HG02798 (cell line): Measurements from ENCODE around the gene ZBED5.
A peak's percentile ranks its signal among the peaks of the same experiment; 100 is the strongest.
"Not testable (repeated sequence)": the region's sequence is repeated elsewhere in the genome, so short reads cannot be mapped to it uniquely, and the experiment has no call there.

Source experiments
- ATAC-seq: cut with Tn5 transposase; IDR thresholded peaks from one replicate; pipeline ENCODE4 v1.9.1; 2021; ENCODE audit warnings: mild to moderate bottlenecking; ENCODE audit not compliant: unreplicated experiment, poor library complexity

The ZBED5 gene

DNA sequence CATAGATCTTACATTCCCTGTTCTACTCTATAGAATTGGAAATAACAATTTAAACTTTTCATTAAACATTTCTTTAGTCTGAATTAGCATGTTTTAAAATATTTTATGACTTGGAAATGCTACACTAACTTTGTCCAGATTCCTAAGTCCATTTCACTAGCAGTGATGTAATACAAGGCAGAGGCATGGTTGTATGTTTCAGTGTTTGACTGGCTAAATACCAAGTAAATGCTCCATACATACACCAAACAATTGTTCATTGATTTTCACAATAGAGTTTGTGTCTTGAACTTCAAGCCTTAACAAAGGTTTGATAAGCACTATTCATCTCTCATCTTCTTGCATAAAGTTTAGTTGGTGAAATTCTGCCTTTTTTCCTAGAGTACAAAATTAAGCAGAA, 13.5 kb downstream of the ZBED5 start:
- ATAC-seq, result no peak

DNA sequence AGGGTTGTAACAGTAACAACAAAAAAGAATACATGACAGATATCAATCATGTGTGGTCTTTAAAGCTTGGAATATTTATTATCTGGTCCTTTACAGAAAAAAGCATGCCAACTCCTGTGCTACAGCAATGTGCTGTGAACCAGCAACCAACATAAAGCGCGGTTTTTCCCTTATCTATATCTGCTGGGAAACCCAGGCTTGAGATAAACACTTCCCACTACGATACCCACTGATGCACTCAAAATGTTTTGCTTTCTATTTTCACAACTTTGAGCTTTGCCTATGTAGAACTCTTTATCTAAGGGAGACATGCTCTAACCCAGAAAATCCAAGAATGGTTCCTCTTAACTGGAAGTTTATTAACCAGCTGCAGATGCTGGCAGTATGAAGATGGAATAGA, 19.0 kb downstream of the ZBED5 start:
- no peak for ATAC-seq

DNA sequence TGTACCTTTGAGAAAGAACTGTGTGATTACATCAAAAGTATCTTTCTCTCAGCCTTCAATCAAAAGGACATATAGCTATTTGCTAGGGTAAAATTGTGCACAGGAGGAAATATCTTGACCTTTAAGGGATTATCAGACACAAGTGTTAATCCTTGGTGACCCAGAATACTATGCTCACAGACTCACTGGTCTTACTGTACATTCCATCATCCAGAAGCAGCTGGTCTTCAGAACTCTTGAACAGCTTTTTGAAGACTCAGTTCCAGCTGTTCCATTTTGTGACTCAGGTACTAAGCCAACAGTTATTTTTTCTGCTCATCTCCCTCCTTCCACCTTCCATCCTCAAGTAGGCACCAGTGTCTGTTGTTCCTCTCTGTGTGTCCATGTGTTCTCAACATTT, 19.8 kb downstream of the ZBED5 start:
- ATAC-seq, result no peak

DNA sequence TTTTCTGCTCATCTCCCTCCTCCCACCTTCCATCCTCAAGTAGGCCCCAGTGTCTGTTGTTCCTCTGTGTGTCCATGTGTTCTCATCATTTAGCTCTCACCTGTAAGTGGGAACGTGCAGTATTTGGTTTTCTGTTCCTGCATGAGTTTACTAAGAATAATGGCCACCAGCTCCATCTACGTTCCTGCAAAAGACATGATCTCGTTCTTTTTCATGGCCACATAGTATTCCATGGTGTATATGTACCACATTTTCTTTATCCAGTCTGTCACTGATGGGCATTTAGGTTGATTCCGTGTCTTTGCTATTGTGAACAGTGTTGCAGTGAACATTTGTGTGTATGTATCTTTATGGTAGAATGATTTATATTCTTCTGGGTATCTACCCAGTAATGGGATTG, 21.0 kb downstream of the ZBED5 start:
- ATAC-seq, result not testable (repeated sequence)

DNA sequence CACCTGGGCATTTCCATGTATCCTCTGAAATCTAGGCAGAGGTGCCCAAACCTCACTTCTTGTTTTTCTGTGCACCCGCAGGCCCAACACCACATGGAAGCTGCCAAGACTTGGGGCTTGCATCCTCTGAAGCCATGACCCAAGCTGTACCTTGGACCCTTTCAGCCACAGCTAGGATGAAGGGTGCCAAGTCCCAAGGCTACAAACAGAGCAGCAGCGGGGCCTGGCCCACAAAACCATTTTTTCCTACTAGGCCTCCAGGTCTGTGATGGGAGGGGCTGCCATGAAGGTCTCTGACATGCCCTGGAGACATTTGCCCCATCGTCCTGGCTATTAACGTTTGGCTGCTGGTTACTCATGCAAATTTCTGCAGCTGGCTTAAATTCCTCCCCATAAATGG, 28.7 kb downstream of the ZBED5 start:
- no peak for ATAC-seq

DNA sequence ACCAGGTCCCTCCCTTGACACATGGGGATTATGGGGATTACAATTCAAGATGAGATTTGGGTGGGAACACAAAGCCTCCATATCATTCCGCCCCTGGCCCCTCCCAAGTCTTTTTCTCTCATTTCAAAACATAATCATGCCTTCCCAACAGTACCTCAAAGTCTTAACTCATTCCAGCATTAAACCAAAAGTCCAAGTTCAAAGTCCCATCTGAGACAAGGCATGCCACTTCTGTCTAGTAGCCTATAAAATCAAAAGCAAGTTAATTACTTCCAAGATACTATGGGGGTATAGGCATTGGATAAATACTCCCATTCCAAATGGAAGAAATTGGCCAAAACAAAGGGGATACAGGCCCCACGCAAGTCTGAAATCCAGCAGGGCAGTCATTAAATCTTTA, 29.5 kb downstream of the ZBED5 start:
- no peak for ATAC-seq

DNA sequence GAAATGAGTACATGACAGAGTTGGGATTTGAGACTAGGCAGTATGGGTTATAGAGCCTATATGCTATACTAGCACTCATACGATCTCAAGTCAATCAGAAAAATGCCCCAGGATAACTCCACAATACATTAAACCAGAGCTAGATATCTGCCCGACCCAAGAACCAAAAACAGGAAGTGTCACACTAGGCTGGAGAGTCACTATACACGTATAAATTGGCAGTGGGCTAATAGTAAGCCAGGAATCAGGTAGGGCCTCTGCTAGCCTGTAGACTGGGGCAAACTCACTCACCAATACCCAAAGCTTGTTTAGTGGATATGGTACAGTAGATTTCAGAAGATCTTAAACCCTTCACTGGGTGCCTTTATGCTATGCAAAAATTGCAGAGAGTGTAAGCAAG, 33.0 kb downstream of the ZBED5 start:
- no peak for ATAC-seq

DNA sequence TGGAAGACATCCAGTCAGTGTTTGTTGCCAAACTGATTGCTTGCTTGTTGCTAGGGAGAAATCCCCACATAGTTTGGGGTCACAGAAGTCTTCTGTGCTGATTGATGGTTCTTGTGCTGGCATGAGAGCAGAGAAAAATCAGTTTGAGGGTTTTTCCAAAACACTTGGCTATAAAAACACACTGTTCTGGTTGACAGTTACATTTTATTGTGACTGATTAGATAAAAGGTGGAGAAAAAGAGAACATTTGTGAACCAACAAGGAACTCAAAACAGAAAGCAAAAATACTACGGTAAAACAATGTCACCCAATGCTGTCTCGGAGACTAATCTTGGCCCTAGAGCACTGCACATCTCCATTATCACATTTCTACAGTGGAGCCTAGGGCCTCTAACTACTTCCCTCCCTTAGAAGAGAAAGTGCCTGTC, 34.7 kb downstream of the ZBED5 start:
- no peak for ATAC-seq

DNA sequence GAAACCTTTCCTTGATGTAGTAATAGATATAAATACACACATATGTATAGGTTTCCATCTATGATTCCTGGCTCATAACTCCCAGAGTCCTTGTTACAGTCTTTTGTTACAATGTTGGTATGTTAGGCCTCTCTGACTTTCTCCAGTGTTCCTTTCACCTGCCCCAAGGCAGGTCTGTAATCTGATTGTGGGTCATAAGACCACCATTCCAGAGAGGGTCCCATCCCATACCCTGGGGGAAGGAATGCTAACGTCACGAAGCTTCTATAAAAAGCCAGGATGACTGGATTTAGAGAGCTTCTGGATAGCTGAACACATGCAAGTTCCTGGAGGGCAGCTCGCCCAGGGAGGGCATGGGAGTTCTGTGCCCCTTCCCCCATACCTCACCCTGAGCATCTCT, 35.4 kb downstream of the ZBED5 start:
- not testable (repeated sequence) for ATAC-seq

DNA sequence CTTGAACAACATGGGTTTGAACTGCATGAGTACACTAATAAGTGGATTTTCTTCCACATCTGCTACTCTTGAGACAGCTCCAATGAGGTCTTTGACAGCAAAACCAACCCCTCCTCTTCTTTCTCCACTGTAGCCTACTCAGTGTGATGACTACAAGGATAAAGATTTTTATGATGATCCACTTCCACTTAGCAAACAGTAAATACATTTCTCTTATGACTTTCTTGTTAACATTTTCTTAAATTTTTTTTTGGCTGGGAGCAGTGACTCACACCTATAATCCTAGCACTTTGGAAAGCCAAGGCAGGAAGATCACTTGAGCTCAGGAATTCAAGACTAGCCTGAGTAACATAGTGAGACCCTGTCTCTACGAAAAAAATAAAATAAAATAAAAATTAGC, 39.3 kb downstream of the ZBED5 start:
- no peak for ATAC-seq

DNA sequence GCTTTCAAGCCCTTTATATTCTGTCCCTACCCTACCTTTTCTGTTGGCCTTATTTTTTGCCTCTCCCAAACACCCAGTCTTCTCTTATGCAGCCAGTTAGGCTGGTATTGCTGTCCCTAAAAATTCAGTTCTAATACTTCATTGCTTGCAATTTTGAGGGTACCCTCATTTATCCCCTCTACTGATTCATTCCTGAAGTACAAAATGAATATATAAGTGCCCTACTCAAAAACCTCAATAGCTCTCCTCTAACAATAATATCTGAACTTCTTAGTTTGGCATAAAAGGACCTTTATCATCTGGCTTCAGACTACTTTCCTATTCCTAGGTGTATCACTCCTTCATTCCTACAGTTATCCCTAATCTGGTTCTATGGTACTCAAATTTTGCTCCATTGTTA, 43.9 kb downstream of the ZBED5 start:
- no peak for ATAC-seq

DNA sequence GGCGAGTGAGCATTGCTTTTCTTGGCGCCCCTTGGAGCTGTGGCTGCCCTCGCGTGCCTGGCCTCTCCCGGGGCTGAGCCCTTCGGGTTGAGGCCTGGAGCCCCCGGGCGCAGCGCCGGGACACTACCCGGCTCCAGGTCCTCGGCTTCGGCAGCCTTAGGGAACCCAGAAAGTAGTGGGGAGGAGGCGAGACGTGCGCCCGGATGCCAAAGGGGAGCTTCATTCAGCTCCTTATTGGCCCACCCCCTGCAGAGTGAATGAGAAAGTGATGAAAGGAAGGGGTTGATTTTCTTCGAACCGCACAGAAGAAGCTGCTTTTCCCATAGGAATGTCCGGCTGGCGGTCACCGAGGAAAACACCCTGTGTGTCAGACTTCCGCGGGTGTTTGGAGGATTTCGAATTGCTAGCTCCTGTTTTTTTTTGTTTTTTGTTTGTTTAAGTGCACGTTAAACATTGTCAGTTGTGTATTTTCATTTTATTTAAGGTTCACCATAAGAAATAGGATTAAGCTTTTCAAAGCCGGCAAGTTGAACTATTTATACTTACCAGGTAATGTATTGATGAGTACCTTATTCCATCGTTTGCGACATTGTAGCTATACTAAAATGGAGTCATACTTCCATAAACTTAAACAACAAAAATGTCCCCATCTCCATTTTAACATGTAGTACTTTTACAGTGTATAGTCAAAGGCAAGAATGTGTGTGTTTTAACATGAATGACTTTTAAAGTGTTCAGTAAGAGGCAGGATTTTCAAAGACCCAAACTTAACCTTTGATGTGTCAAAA, 48.3 kb downstream of the ZBED5 start:
- peak; percentile 17 for ATAC-seq

DNA sequence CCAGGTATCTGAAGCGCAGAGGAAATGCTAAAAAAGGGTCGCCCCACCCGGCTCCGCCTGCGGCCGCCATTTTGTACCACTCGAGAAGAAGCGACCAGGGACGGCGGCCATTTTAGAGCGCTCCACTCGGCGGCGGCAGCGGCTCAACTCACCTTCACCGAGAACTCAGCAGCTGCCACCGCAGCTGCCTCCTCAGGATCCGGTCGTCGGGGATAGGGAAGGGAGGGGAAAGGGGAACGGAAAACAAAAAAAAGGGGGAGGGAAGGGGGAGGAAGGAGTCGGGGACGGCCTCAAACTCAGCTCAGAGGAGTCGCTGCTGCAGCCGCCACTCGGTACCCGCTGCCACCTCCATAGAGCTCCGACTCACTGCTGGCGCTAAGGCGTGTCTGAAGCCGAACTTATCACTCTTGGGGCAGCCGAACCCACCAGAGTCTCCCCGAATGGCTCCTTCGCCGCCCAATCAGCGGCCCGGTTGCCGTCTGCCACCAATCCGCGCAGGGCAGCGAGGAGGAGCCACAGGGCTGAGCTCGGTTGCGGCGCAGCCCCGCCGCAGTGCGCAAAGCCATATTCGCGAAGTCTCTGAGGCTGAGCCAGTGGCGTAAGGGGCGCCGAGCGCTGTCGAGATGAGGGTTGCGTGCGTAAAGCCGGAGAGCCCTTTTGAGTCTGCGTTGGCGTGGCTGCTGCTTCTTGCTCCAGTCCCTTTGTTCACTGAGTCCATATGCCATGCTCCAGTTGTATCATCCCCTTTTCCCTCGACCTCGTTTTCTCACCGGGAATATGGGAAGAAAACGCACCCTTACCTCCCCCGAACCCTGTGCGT, 49.1 kb downstream of the ZBED5 start, which contains the start of gene EIF4G2:
Gene EIF4G2, minus strand, starts transcription at position 374 of the 820 bp plus-strand sequence.
- peak; percentile 94 for ATAC-seq

DNA sequence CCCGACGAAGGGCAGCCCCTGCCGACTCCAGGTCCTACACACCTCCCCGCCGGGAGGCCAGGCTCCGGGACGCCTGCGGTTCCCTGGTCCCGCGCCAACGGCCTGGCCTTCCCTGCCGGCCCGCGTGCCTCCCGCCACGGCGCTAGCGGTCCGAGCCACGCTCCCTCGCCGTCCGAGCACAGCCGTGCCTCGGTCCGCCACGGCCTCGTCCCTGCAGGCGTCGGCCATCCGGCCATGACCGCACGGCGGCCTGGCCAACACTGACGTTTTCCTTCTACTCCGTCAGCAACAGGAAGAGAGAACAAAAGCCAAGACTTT, 49.7 kb downstream of the ZBED5 start:
- ATAC-seq, result peak; percentile 3

DNA sequence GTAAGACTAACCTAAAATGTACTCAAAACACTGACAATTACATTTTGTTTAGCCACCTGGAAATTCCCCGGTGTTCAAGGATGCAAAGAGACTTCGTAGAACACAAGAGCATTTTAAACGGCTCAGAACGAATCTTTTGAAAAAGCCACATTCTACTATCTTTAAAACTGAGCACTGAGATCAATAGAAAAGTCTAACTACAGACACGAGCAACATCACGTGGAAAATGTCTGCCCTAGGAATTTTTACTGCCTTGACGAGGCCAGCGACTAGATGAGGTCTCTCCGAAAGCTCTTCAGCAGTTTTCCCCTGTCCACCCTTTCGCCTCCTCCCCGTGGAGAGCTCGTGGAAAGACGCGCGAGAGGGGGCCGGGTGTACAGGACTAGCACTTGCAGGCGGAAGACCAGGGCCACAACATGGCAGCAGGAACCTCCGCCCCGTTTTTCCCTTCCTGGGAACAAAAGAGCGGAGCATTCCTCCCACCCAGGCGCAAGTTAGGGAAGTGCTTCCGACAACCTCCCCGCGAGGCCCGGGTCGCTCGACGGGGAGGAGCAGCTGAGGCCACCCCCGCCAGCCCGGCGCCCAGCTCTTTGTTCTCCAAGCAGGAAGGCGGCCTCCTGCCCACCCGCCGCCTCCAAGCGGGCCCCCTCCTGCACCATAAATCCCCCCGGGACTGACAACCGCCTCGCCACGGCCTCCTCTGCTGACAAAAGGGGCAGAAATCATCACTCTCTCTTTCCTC, 50.2 kb downstream of the ZBED5 start:
- ATAC-seq, result peak; percentile 7

DNA sequence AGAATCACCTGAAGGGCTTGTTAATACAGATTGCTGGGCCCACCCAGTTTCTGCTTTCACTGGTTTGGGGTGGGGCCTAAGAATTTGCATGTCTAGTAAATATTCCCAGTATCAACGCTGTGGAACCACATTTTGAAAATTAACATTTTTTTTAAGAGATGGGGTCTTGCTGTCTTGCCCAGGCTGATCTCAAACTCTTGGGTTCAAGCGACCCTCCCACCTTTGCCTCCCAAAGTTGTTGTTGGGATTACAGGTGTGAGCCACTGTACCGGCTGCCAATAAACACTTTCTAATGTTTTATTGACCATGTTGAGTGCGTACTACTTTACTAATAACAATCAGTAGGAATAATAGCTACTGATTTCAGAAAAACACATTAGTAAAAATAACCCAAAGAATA, 51.6 kb downstream of the ZBED5 start:
- ATAC-seq, result no peak

DNA sequence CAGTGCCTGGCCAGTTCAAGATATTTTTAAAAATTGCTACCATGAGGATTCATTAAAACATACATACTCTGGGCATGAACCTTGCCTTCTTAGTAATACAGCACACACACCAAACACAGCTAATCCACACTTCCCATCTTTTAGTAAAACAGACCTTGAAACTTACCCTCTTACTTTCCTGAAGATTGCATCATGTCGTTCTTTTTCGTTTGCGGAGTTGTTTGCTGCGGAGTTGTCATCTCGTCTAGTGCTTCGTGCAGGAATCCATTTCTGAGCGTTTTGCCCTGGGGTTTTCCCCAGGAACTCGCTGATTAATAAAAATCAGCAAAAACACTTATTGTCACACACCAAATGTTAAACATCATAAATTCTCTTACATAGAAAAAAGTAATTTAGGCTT, 52.1 kb downstream of the ZBED5 start:
- ATAC-seq, result no peak

DNA sequence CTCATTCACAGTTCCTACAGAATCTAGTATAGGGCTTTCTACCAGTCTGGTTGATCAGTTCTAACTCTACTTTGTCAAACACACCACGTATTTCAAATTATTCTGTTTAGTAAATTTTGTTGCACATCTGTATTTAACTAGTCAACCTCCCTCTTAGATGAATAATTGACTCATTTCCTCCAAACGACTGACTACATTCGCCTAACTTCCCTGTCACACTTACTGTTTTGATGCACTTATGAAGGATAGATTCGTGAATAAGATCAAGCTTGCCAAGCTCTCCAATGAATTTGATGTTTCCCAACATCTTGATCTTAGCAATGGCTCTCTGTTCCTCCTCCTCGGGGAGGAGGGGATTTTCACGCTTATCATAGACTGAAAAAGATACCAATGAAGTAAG, 54.2 kb downstream of the ZBED5 start:
- no peak for ATAC-seq
